ENCODE data around the gene MRPS15.

DNA sequence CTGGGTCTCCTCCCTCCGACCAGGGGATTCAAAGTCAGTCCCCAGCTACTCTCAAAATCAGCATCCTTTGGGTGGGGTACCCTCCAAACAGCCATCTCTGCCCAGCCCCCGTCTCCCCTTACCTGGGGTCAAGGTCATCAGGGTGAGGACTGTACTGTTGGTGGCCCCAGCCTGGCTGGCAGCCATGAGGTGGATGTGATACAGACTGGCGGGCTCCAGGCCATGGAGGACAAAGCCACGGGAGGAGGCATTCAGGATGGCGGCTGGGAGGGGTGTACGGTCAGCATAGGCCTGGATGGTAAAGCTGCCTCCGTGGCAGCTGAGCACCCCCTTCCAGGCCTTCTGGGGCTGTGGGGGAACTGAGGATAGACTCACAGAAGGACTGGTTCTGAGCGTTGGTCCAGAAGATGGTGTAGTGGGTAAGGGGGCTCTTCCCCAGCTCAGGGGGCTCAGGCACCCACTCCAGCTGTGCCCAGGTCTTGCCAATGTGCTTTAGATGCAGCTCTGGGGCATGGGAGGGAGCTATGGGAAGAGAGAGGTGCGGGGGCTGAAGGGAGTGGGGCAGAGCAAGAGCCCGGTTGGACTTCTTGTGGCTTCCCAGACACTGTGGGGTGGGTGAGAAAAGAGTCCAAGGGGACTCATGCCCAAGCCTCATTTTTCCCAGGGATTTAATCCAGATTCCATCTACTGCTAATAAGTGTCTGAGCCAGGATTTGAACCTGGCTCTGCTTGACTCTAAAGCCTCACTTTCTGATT, 3.7 kb upstream of the MRPS15 start:
- no peak for TF ChIP-seq POLR2AphosphoS5 (IDR thresholded peaks at IDR 0.05; ENCODE audit: low read depth, low read length)
- no peak for TF ChIP-seq TAF1 (IDR thresholded peaks at IDR 0.05; ENCODE audit: borderline replicate concordance, low read depth, low read length)
